CD14-positive monocyte (primary cell): Measurements from ENCODE around the gene TFPI. TPM values are rescaled to one million over a fixed set of nuclear protein-coding genes. Genes with fewer than 3 reads are reported as not detected.

Experiments
- DNase-seq, 3 donors: peaks; one replicate each; pipeline ENCODE4 v3.0.0-alpha.2; 2011 to 2022
- H2AFZ ChIP-seq: 2 replicates; pipeline ENCODE4 v1.6.0; 2012; ENCODE audit warnings: mild to moderate bottlenecking, low read depth, low read length, inconsistent platforms; ENCODE audit not compliant: insufficient read depth, poor library complexity, severe bottlenecking
- H3K27ac ChIP-seq, 2 donors: 1 replicate in 1 of 2; 2 replicates in 1 of 2; pipeline ENCODE4 v1.5.1; 2012 to 2013; ENCODE audit warnings: low read length in 2 of 2, control low read depth in 1 of 2, inconsistent platforms in 1 of 2, low read depth in 1 of 2, mild to moderate bottlenecking in 1 of 2
- H3K27me3 ChIP-seq, 2 donors: one replicate each; pipeline versions ENCODE4 v1.6.0 to v1.6.1; 2011 to 2013; ENCODE audit warnings: low read length in 2 of 2; ENCODE audit not compliant: control insufficient read depth in 2 of 2, insufficient read depth in 2 of 2
- H3K36me3 ChIP-seq, 2 donors: replicated peaks in 1 of 2; 1 replicate in 1 of 2; 2 replicates in 1 of 2; pipeline versions ENCODE4 v1.5.1 to v1.6.1; 2012 to 2013; ENCODE audit warnings: low read length in 2 of 2, control low read depth in 1 of 2, inconsistent platforms in 1 of 2, mild to moderate bottlenecking in 1 of 2; ENCODE audit not compliant: insufficient read depth in 2 of 2, control insufficient read depth in 1 of 2
- H3K4me1 ChIP-seq, 2 donors: 1 replicate in 1 of 2; 2 replicates in 1 of 2; pipeline versions ENCODE4 v1.5.1 to v1.6.1; 2012 to 2013; ENCODE audit warnings: low read length in 2 of 2, control low read depth in 1 of 2, inconsistent platforms in 1 of 2, mild to moderate bottlenecking in 1 of 2, moderate library complexity in 1 of 2; ENCODE audit not compliant: insufficient read depth in 2 of 2, control insufficient read depth in 1 of 2
- H3K4me2 ChIP-seq: replicated peaks from 2 replicates; pipeline ENCODE3; 2012; ENCODE audit warnings: low read length, moderate library complexity, mild to moderate bottlenecking; ENCODE audit not compliant: poor library complexity, severe bottlenecking; ENCODE audit errors: extremely low read depth
- H3K4me3 ChIP-seq, 3 experiments: fragments of 200-600 bp in 1 of 3; sonication (generic) in 1 of 3; replicated peaks in 1 of 3; 1 replicate in 2 of 3; 2 replicates in 1 of 3; pipeline ENCODE4 v1.5.1; 2011 to 2013; ENCODE audit warnings: low read length in 3 of 3, mild to moderate bottlenecking in 3 of 3, control low read depth in 2 of 3, low read depth in 2 of 3, inconsistent platforms in 1 of 3, moderate library complexity in 1 of 3
- H3K79me2 ChIP-seq: 2 replicates; pipeline ENCODE4 v1.6.0; 2012; ENCODE audit warnings: mild to moderate bottlenecking, control low read depth, inconsistent platforms, low read length, moderate library complexity; ENCODE audit not compliant: insufficient read depth
- H3K9ac ChIP-seq: 2 replicates; pipeline ENCODE4 v1.6.0; 2017; ENCODE audit warnings: low read length, mild to moderate bottlenecking; ENCODE audit not compliant: insufficient read depth, poor library complexity, severe bottlenecking
- H3K9me3 ChIP-seq, 2 donors: replicated peaks in 1 of 2; 1 replicate in 1 of 2; 2 replicates in 1 of 2; pipeline versions ENCODE4 v1.5.1 to v1.6.1; 2012 to 2013; ENCODE audit warnings: low read length in 2 of 2, control low read depth in 1 of 2; ENCODE audit not compliant: control insufficient read depth in 1 of 2, insufficient read depth in 1 of 2
- H4K20me1 ChIP-seq: 2 replicates; pipeline ENCODE4 v1.6.0; 2012; ENCODE audit warnings: mild to moderate bottlenecking, low read length, control low read depth, moderate library complexity; ENCODE audit not compliant: insufficient read depth
- H3K27ac Mint-ChIP-seq, 7 donors: one replicate each; pipeline ENCODE4 v1.8.0; 2020; ENCODE audit warnings: mild to moderate bottlenecking in 7 of 7, mixed read lengths in 7 of 7, moderate library complexity in 6 of 7, inconsistent platforms in 2 of 7
- H3K27me3 Mint-ChIP-seq, 3 donors: one replicate each; pipeline ENCODE4 v1.8.0; 2021 to 2022; ENCODE audit warnings: low read depth in 3 of 3, mild to moderate bottlenecking in 3 of 3, mixed read lengths in 3 of 3, moderate library complexity in 3 of 3, inconsistent platforms in 1 of 3
- H3K36me3 Mint-ChIP-seq, 2 donors: one replicate each; pipeline ENCODE4 v1.8.0; 2020; ENCODE audit warnings: mixed read lengths in 2 of 2, inconsistent platforms in 1 of 2, mild to moderate bottlenecking in 1 of 2
- H3K4me1 Mint-ChIP-seq: one replicate; pipeline ENCODE4 v1.8.0; 2020; ENCODE audit warnings: mild to moderate bottlenecking, mixed read lengths
- H3K4me3 Mint-ChIP-seq, 2 donors: one replicate each; pipeline ENCODE4 v1.8.0; 2020; ENCODE audit warnings: mild to moderate bottlenecking in 2 of 2, mixed read lengths in 2 of 2, moderate library complexity in 1 of 2
- H3K9me3 Mint-ChIP-seq, 7 donors: one replicate each; pipeline ENCODE4 v1.8.0; 2020 to 2022; ENCODE audit warnings: mixed read lengths in 7 of 7, mild to moderate bottlenecking in 6 of 7, moderate library complexity in 6 of 7, inconsistent platforms in 2 of 7
- WGBS: methylation state at CpG from one replicate; pipeline ENCODE4 v1.1.5; 2013; ENCODE audit warnings: missing lambda C conversion rate; ENCODE audit not compliant: insufficient coverage; 5-methylcytosine and 5-hydroxymethylcytosine counted together
- intact Hi-C, 2 donors: fragments of 100-400 bp; cut with micrococcal nuclease; formaldehyde crosslinking; loops; one replicate each; pipeline versions ENCODE4 v1.15.0 to v1.15.1; 2023
- polyA plus RNA-seq, 3 donors: library from polyadenylated mRNA; depleted of rRNA in 1 of 3; unstranded in 2 of 3; stranded (reverse) in 1 of 3; fragments of 300-500 nt in 2 of 3; fragments of >200 nt in 1 of 3; fragmentation: Illumina TruSeq in 2 of 3; gene quantifications; 1 replicate in 2 of 3; 2 replicates in 1 of 3; pipeline ENCODE4 v1.2.3, GENCODE V29; 2012 to 2021
- TF ChIP-seq, protein P1 (sequence below): fragments of 200-600 bp; IDR thresholded peaks from one replicate; pipeline ENCODE4 v1.8.0; 2022; ENCODE audit warnings: antibody characterized with exemption, mild to moderate bottlenecking

TFPI gene
- polyA plus RNA-seq, 3 donors: 0.46 TPM; not detected in 2

GRCh38 chr2:187552381-187552780 is 1.9 kb downstream of the TFPI start:
- no peak overlapping the region for H3K4me3 ChIP-seq
- H3K4me2 ChIP-seq: no peak overlapping the region
- H3K4me1 ChIP-seq: peaks cover 2 to 8% of the 10 kb centered on the region in 2 donors
- H3K9me3 Mint-ChIP-seq: peaks cover 2 to 11% (median 7%) of the 10 kb centered on the region in 7 donors
- no peaks in the 10 kb centered on the region for H4K20me1 ChIP-seq
- H3K27ac Mint-ChIP-seq: no peak overlapping the region
- no peaks in the 10 kb centered on the region for H3K27me3 ChIP-seq
- H3K79me2 ChIP-seq: no peaks in the 10 kb centered on the region
- H3K36me3 Mint-ChIP-seq: no peaks in the 10 kb centered on the region
- H3K9me3 ChIP-seq: no peaks in the 10 kb centered on the region
- DNase-seq: no peak
- intact Hi-C loops: no loop called here
- peaks cover 0 to 1% (median 0%) of the 10 kb centered on the region in 3 donors for H3K27me3 Mint-ChIP-seq
- H3K36me3 ChIP-seq: no peaks in the 10 kb centered on the region
- H3K9ac ChIP-seq: no peak overlapping the region
- TF ChIP-seq, protein P1, sequence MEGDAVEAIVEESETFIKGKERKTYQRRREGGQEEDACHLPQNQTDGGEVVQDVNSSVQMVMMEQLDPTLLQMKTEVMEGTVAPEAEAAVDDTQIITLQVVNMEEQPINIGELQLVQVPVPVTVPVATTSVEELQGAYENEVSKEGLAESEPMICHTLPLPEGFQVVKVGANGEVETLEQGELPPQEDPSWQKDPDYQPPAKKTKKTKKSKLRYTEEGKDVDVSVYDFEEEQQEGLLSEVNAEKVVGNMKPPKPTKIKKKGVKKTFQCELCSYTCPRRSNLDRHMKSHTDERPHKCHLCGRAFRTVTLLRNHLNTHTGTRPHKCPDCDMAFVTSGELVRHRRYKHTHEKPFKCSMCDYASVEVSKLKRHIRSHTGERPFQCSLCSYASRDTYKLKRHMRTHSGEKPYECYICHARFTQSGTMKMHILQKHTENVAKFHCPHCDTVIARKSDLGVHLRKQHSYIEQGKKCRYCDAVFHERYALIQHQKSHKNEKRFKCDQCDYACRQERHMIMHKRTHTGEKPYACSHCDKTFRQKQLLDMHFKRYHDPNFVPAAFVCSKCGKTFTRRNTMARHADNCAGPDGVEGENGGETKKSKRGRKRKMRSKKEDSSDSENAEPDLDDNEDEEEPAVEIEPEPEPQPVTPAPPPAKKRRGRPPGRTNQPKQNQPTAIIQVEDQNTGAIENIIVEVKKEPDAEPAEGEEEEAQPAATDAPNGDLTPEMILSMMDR: no peak
- no peak overlapping the region for H3K4me3 Mint-ChIP-seq
- H3K4me1 Mint-ChIP-seq: peaks cover 17% of the 10 kb centered on the region
- H2AFZ ChIP-seq: no peak overlapping the region
- no peak overlapping the region for H3K27ac ChIP-seq

GRCh38 chr2:187550857-187551256 is 3.4 kb downstream of the TFPI start:
- no peak overlapping the region for H3K4me3 Mint-ChIP-seq
- TF ChIP-seq, protein P1: no peak
- peaks cover 0 to 3% (median 2%) of the 10 kb centered on the region in 7 donors for H3K9me3 Mint-ChIP-seq
- Histone ChIP-seq H3K27ac (no peak overlapping the region), H3K4me2 (no peak overlapping the region), H4K20me1 (no peaks in the 10 kb centered on the region), H3K4me3 (no peak overlapping the region), H3K79me2 (no peaks in the 10 kb centered on the region), H3K9me3 (no peaks in the 10 kb centered on the region), H3K4me1 (peaks cover 2 to 8% of the 10 kb centered on the region in 2 donors), H3K36me3 (no peaks in the 10 kb centered on the region), H3K9ac (no peak overlapping the region), H3K27me3 (no peaks in the 10 kb centered on the region), H2AFZ (no peak overlapping the region)
- H3K36me3 Mint-ChIP-seq: no peaks in the 10 kb centered on the region
- DNase-seq: no peak
- intact Hi-C loops: no loop called here
- H3K27me3 Mint-ChIP-seq: peaks cover 0 to 1% (median 0%) of the 10 kb centered on the region in 3 donors
- peaks cover 20% of the 10 kb centered on the region for H3K4me1 Mint-ChIP-seq
- WGBS: no CpG with 5 or more reads among the region's 1 CpG
- no peak overlapping the region for H3K27ac Mint-ChIP-seq
